K562 (cell line): ENCODE data around the gene MACROD2. TPM values are rescaled to one million over a fixed set of nuclear protein-coding genes. Genes with fewer than 3 reads are reported as not detected.

Experiments
- ATAC-seq: fragments of 200-7000 bp; cut with Tn5 transposase; 3 replicates; pipeline ENCODE4 v1.9.1; 2020; ENCODE audit warnings: moderate library complexity
- BruUV-seq: library from RNA; stranded (reverse); fragments of 400-500 nt; replicated peaks from 2 replicates; lab custom pipeline; 2021; lab: Mats Ljungman, UMichigan
- CTCF ChIA-PET: fragments of 300-600 bp; formaldehyde crosslinking; extraction: SDS; loops from one replicate; lab custom pipeline; 2021; ENCODE audit warnings: low intra/inter-chr PET ratio; lab: Yijun Ruan, JAX
- POLR2A ChIA-PET: fragments of 300-600, 350-650 bp; sonication (Branson Sonifier 250); formaldehyde crosslinking; extraction: SDS; loops from one replicate; lab custom pipeline; 2021; ENCODE audit warnings: antibody characterized with exemption, inconsistent platforms; lab: Yijun Ruan, JAX
- DNase-seq, 4 experiments: peaks; one replicate each; pipeline versions ENCODE4 v3.0.0 to v3.0.0-alpha.2; 2011 to 2018; ENCODE audit warnings: low spot score in 3 of 4, mixed read lengths in 3 of 4; ENCODE audit errors: extremely low read depth in 1 of 4
- FAIRE-seq: peaks from 2 replicates; lab custom pipeline; 2011; peaks lifted over from hg19 to GRCh38; lab: Jason Lieb, UNC
- H2AFZ ChIP-seq: 2 replicates; pipeline ENCODE4 v1.6.0; 2011; ENCODE audit warnings: low read depth, low read length, control low read depth, inconsistent platforms
- H3K27ac ChIP-seq: fragments of 200-600 bp; 3 replicates; pipeline ENCODE4 v1.8.0; 2011; ENCODE audit warnings: low read depth, mild to moderate bottlenecking, control low read depth, inconsistent platforms, low read length, moderate library complexity, mixed read lengths; ENCODE audit errors: extremely low read depth
- H3K27me3 ChIP-seq, 2 experiments: fragments of 300-600 bp in 1 of 2; 2 replicates in 1 of 2; 3 replicates in 1 of 2; pipeline versions ENCODE4 v1.6.0 to v1.8.0; 2011; ENCODE audit warnings: inconsistent platforms in 2 of 2, low read length in 2 of 2, mild to moderate bottlenecking in 1 of 2, mixed read lengths in 1 of 2, moderate library complexity in 1 of 2; ENCODE audit not compliant: control insufficient read depth in 2 of 2, insufficient read depth in 2 of 2
- H3K36me3 ChIP-seq: fragments of 300-600 bp; 3 replicates; pipeline ENCODE4 v1.8.0; 2011; ENCODE audit warnings: mild to moderate bottlenecking, low read length, inconsistent platforms; ENCODE audit not compliant: control insufficient read depth, insufficient read depth
- H3K4me1 ChIP-seq, 2 experiments: fragments of 200-600 bp in 1 of 2; replicated peaks in 1 of 2; 2 replicates in 1 of 2; 3 replicates in 1 of 2; pipeline versions ENCODE4 v1.5.1 to v1.8.0; 2011; ENCODE audit warnings: inconsistent platforms in 2 of 2, low read length in 2 of 2, mild to moderate bottlenecking in 1 of 2, mixed read lengths in 1 of 2, moderate library complexity in 1 of 2; ENCODE audit not compliant: control insufficient read depth in 2 of 2, insufficient read depth in 2 of 2
- H3K4me2 ChIP-seq: 2 replicates; pipeline ENCODE4 v1.6.1; 2011; ENCODE audit warnings: low read length, control low read depth, inconsistent platforms, mixed read lengths; ENCODE audit not compliant: insufficient read depth
- H3K4me3 ChIP-seq: fragments of 200-600 bp; sonication (generic), shearing (Covaris generic); 2 replicates; pipeline ENCODE4 v1.5.1; 2016; ENCODE audit warnings: control low read depth, inconsistent platforms
- H3K79me2 ChIP-seq: fragments of 200-600 bp; 3 replicates; pipeline ENCODE4 v1.8.0; 2011; ENCODE audit warnings: low read length, inconsistent platforms; ENCODE audit not compliant: control insufficient read depth, insufficient read depth
- H3K9ac ChIP-seq, 2 experiments: 2 replicates each; pipeline versions ENCODE4 v1.6.0 to v1.6.1; 2011; ENCODE audit warnings: low read depth in 2 of 2, low read length in 2 of 2, control low read depth in 1 of 2, inconsistent platforms in 1 of 2, mild to moderate bottlenecking in 1 of 2, mixed read lengths in 1 of 2; ENCODE audit not compliant: insufficient read depth in 1 of 2
- H3K9me1 ChIP-seq: one replicate; pipeline ENCODE4 v1.6.0; 2011; ENCODE audit warnings: inconsistent platforms, mild to moderate bottlenecking, low read length, moderate library complexity; ENCODE audit not compliant: control insufficient read depth, insufficient read depth
- H3K9me3 ChIP-seq: replicated peaks from 2 replicates; pipeline ENCODE4 v1.5.1; 2011; ENCODE audit warnings: low read depth, low read length, inconsistent platforms; ENCODE audit not compliant: control insufficient read depth, insufficient read depth
- H4K20me1 ChIP-seq: replicated peaks from 2 replicates; pipeline ENCODE4 v1.6.1; 2011; ENCODE audit warnings: low read length, inconsistent platforms, mixed read lengths; ENCODE audit not compliant: control insufficient read depth, insufficient read depth
- CLOCK ChIP-seq: fragments of 250-450 bp; sonication (Bioruptor Pico); IDR thresholded peaks from 2 replicates; pipeline ENCODE4 v1.4.0; 2020; ENCODE audit warnings: mild to moderate bottlenecking, moderate library complexity, borderline replicate concordance
- GABPA ChIP-seq: fragments of 200-800 bp; sonication (Bioruptor generic); conservative IDR thresholded peaks from 2 replicates; pipeline ENCODE4 v1.6.1; 2016; ENCODE audit warnings: low read depth, missing genetic modification characterization, missing compliant biosample characterization
- GTF2B ChIP-seq: IDR thresholded peaks from 2 replicates; pipeline ENCODE4 v1.6.1; 2011; ENCODE audit not compliant: insufficient read length; ENCODE audit errors: extremely low read depth
- IRF2 ChIP-seq: sonication (generic); formaldehyde crosslinking; IDR thresholded peaks from 2 replicates; pipeline ENCODE4 v1.8.1; 2022; ENCODE audit warnings: mild to moderate bottlenecking, missing genetic modification reagents
- KLF1 ChIP-seq: fragments of 450-650 bp; IDR thresholded peaks from 2 replicates; pipeline ENCODE4 v1.6.1; 2016; ENCODE audit warnings: missing genetic modification characterization, missing compliant biosample characterization
- NFATC3 ChIP-seq: fragments of 450-650 bp; IDR thresholded peaks from 2 replicates; pipeline ENCODE4 v1.6.1; 2017; ENCODE audit warnings: mild to moderate bottlenecking
- PRMT5 ChIP-seq: sonication (generic); formaldehyde crosslinking; IDR thresholded peaks from 2 replicates; pipeline ENCODE4 v1.5.0; 2020; ENCODE audit warnings: missing genetic modification reagents
- SMARCA4 ChIP-seq: fragments of 450-650 bp; IDR thresholded peaks from 2 replicates; pipeline ENCODE4 v1.6.1; 2016
- TCF7 ChIP-seq: sonication (generic); IDR thresholded peaks from 2 replicates; pipeline ENCODE4 v1.6.1; 2016; ENCODE audit warnings: antibody characterized with exemption, borderline replicate concordance
- WGBS: fragments of 100-300 bp; shearing (Covaris generic); methylation state at CpG from one replicate; pipeline ENCODE4 v1.1.6; 2016; ENCODE audit warnings: low coverage, mixed read lengths; ENCODE audit not compliant: insufficient coverage; ENCODE audit errors: missing lambda C conversion rate; 5-methylcytosine and 5-hydroxymethylcytosine counted together
- in situ Hi-C: fragments of 300-500 bp; cut with MboI; formaldehyde crosslinking; loops from 4 replicates; pipeline ENCODE4 v1.15.0; 2018; ENCODE audit warnings: inconsistent platforms, mixed read lengths
- intact Hi-C: fragments of 100-400 bp; cut with micrococcal nuclease; formaldehyde crosslinking; loops from 2 replicates; pipeline ENCODE4 v1.14.2; 2022
- polyA plus RNA-seq, 8 experiments: library from polyadenylated mRNA; depleted of rRNA in 4 of 8; stranded (reverse) in 5 of 8; unstranded in 3 of 8; fragments of >200 nt; fragmentation: Nextera tagmentation in 2 of 8; fragmentation: Illumina TruSeq in 1 of 8; extraction: Ambion mirVana in 2 of 8; extraction: Trizol in 1 of 8; gene quantifications; 2 replicates each; pipeline versions ENCODE4 v1.2.1 to v1.2.3, GENCODE V29; 2011 to 2014; ENCODE audit warnings: inconsistent platforms in 1 of 8, missing spikeins in 1 of 8
- total RNA-seq, 7 experiments: library from RNA; depleted of rRNA in 6 of 7; stranded (reverse); fragments of >200 nt in 6 of 7; fragmentation: Illumina TruSeq in 2 of 7; extraction: Trizol in 2 of 7; gene quantifications; 2 replicates each; pipeline versions ENCODE4 v1.2.1 to v1.2.3, GENCODE V29; 2011 to 2021; ENCODE audit warnings: low replicate concordance in 1 of 7

Gene MACROD2
- total and polyA plus RNA-seq, 9 of the 15 experiments (the other 6 are each of a cell fraction or from before 2014, with no cell fraction given): not detected

GRCh38 chr20:16011056-16011455 lies 2015.7 kb downstream of the MACROD2 start (continued):
- TF ChIP-seq CLOCK (CRISPR knock-in tag) (no peak), PRMT5 (CRISPR knock-in tag) (no peak), IRF2 (CRISPR knock-in tag) (no peak), GTF2B (no peak)

- intact Hi-C loops: no loop called here
- Histone ChIP-seq H3K4me2 (no peak overlapping the region), H3K27ac (no peak overlapping the region), H3K4me3 (no peak overlapping the region), H4K20me1 (no peaks in the 10 kb centered on the region), H3K36me3 (no peaks in the 10 kb centered on the region), H2AFZ (no peak overlapping the region), H3K79me2 (no peaks in the 10 kb centered on the region), H3K9ac (no peak overlapping the region), H3K9me1 (no peaks in the 10 kb centered on the region), H3K27me3 (no peaks in the 10 kb centered on the region), H3K9me3 (no peaks in the 10 kb centered on the region), H3K4me1 (no peaks in the 10 kb centered on the region)
- FAIRE-seq (no peak), DNase-seq (no peak), ATAC-seq (no peak)
- BruUV-seq: no TSS peak
- 0% methylated on average over 5 of the region's 5 CpGs for WGBS
- in situ Hi-C loops: no loop called here
- CTCF ChIA-PET: no interaction called here
- POLR2A ChIA-PET: no interaction called here
- TF ChIP-seq KLF1 (tag): no peak
- TF ChIP-seq GABPA (tag): no peak
- TF ChIP-seq SMARCA4: no peak
- TF ChIP-seq TCF7: no peak
- no peak for TF ChIP-seq NFATC3
Measured at GRCh38 chr20:16011519-16011918, 2016.2 kb downstream of the MACROD2 start.
